GM13977 (cell line): ENCODE data around the gene TMSB10.

Experiments used
- DNase-seq: peaks from one replicate; pipeline ENCODE4 v3.0.0; 2012; ENCODE audit warnings: low spot score
- CTCF ChIP-seq: IDR thresholded peaks from 2 replicates; pipeline ENCODE4 v1.5.1; 2012; ENCODE audit warnings: mild to moderate bottlenecking, control low read depth; ENCODE audit not compliant: insufficient read depth; ENCODE audit errors: extremely low read depth, missing control alignments
- in situ Hi-C: fragments of 300-500 bp; cut with MboI; formaldehyde crosslinking; loops from one replicate; pipeline ENCODE4 v1.12.0; 2022; ENCODE audit warnings: low sequenced_read_pairs, low pct_unique_long_range_greater_than_20kb, mixed read lengths, inconsistent platforms; ENCODE audit not compliant: unreplicated experiment

TMSB10 gene

GRCh38 chr2:84923009-84923408 lies 17.6 kb downstream of the TMSB10 start:
- no peak for DNase-seq
- in situ Hi-C loops, result loop anchor here (25.0 kb wide), 1 partner anchor 364 kb away; no protein-coding TSS in a partner anchor
- TF ChIP-seq CTCF, result no peak

- TF ChIP-seq CTCF, result no peak
- in situ Hi-C loops, result loop anchor here (25.0 kb wide), 1 partner anchor 363 kb away; no protein-coding TSS in a partner anchor
- no peak for DNase-seq
Measured at GRCh38 chr2:84924173-84925106, 19.0 kb downstream of the TMSB10 start.

- in situ Hi-C loops, result no loop called here
- DNase-seq, result no peak
- no peak for TF ChIP-seq CTCF
Measured at GRCh38 chr2:84925336-84925723, 19.9 kb downstream of the TMSB10 start.

- in situ Hi-C loops, result no loop called here
- peak; percentile 72 for DNase-seq
- peak; percentile 99 for TF ChIP-seq CTCF
Measured at GRCh38 chr2:84925724-84926376, 20.4 kb downstream of the TMSB10 start.

GRCh38 chr2:84927275-84927627 lies 21.8 kb downstream of the TMSB10 start:
- DNase-seq, result no peak
- in situ Hi-C loops, result no loop called here

More at GRCh38 chr2:84927275-84927627, 21.8 kb downstream of the TMSB10 start:
- no peak for TF ChIP-seq CTCF
